B cell (primary cell): ENCODE measurements around the gene FNDC10. TPM values are rescaled to one million over a fixed set of nuclear protein-coding genes. Genes with fewer than 3 reads are reported as not detected.

Experiments
- ATAC-seq: fragments of 200-7000 bp; cut with Tn5 transposase; one replicate; pipeline ENCODE4 v1.10.0; 2021; ENCODE audit warnings: low read depth, mild to moderate bottlenecking, moderate number of reproducible peaks, moderate library complexity
- CTCF ChIA-PET: fragments of 350-600 bp; sonication (Branson Sonifier 250); formaldehyde crosslinking; loops from one replicate; lab custom pipeline; 2021; ENCODE audit warnings: antibody characterized with exemption, inconsistent platforms; lab: Charles Lee
- POLR2A ChIA-PET: fragments of 350-600 bp; sonication (Branson Sonifier 250); formaldehyde crosslinking; loops from one replicate; lab custom pipeline; 2021; ENCODE audit warnings: antibody characterized with exemption; lab: Charles Lee
- DNase-seq: peaks from one replicate; pipeline ENCODE4 v3.0.0; 2013
- H2AFZ ChIP-seq: 2 replicates; pipeline ENCODE4 v1.6.1; 2012; ENCODE audit warnings: mild to moderate bottlenecking, low read depth, low read length; ENCODE audit not compliant: insufficient read depth, poor library complexity, severe bottlenecking
- H3K27ac ChIP-seq, 2 donors: 1 replicate in 1 of 2; 2 replicates in 1 of 2; pipeline ENCODE4 v1.5.1; 2012 to 2013; ENCODE audit warnings: low read length in 2 of 2, mild to moderate bottlenecking in 2 of 2, moderate library complexity in 1 of 2
- H3K27me3 ChIP-seq, 4 experiments: fragments of 200-600 bp in 1 of 4; sonication (generic) in 1 of 4; replicated peaks in 1 of 4; 1 replicate in 2 of 4; 2 replicates in 2 of 4; pipeline versions ENCODE4 v1.6.1 to v1.7.0; 2013 to 2016; ENCODE audit warnings: low read length in 3 of 4, mild to moderate bottlenecking in 2 of 4, mixed read lengths in 1 of 4, moderate library complexity in 1 of 4; ENCODE audit not compliant: insufficient read depth in 4 of 4, control insufficient read depth in 3 of 4; ENCODE audit errors: control extremely low read depth in 1 of 4
- H3K36me3 ChIP-seq, 2 experiments: replicated peaks in 1 of 2; 1 replicate in 1 of 2; 2 replicates in 1 of 2; pipeline versions ENCODE4 v1.6.1 to v1.7.1; 2013; ENCODE audit warnings: low read length in 1 of 2; ENCODE audit not compliant: insufficient read depth in 2 of 2, control insufficient read depth in 1 of 2; ENCODE audit errors: control extremely low read depth in 1 of 2, extremely low read depth in 1 of 2
- H3K4me1 ChIP-seq, 2 donors: fragments of 200-600 bp in 1 of 2; sonication (generic) in 1 of 2; 1 replicate in 1 of 2; 2 replicates in 1 of 2; pipeline versions ENCODE4 v1.5.1 to v1.6.1; 2013 to 2017; ENCODE audit warnings: low read length in 2 of 2; ENCODE audit not compliant: control insufficient read depth in 2 of 2, insufficient read depth in 2 of 2
- H3K4me2 ChIP-seq: replicated peaks from 2 replicates; pipeline ENCODE3; 2012; ENCODE audit warnings: mild to moderate bottlenecking, low read depth, low read length; ENCODE audit not compliant: poor library complexity, severe bottlenecking
- H3K4me3 ChIP-seq, 5 experiments: fragments of 200-600 bp in 1 of 5; sonication (generic) in 1 of 5; 1 replicate in 3 of 5; 2 replicates in 2 of 5; pipeline versions ENCODE4 v1.5.1 to v1.7.0; 2011 to 2016; ENCODE audit warnings: low read length in 4 of 5, mild to moderate bottlenecking in 4 of 5, low read depth in 2 of 5, control low read depth in 1 of 5, moderate library complexity in 1 of 5; ENCODE audit not compliant: insufficient read depth in 1 of 5; ENCODE audit errors: control extremely low read depth in 1 of 5, extremely low read depth in 1 of 5
- H3K79me2 ChIP-seq: fragments of 200-600 bp; sonication (generic); one replicate; pipeline ENCODE4 v1.6.0; 2016; ENCODE audit warnings: low read length; ENCODE audit not compliant: control insufficient read depth, insufficient read depth
- H3K9ac ChIP-seq: fragments of 200-600 bp; sonication (generic); 2 replicates; pipeline ENCODE4 v1.6.1; 2017; ENCODE audit warnings: mild to moderate bottlenecking, low read length, moderate library complexity
- H3K9me3 ChIP-seq, 3 donors: one replicate each; pipeline versions ENCODE4 v1.6.1 to v1.7.1; 2013; ENCODE audit warnings: low read length in 2 of 3; ENCODE audit not compliant: control insufficient read depth in 2 of 3, insufficient read depth in 1 of 3; ENCODE audit errors: control extremely low read depth in 1 of 3
- H4K20me1 ChIP-seq: 2 replicates; pipeline ENCODE4 v1.6.0; 2012; ENCODE audit warnings: mild to moderate bottlenecking, low read length; ENCODE audit not compliant: insufficient read depth, control insufficient read depth, poor library complexity, severe bottlenecking
- H3K27ac Mint-ChIP-seq: one replicate; pipeline ENCODE4 v1.8.0; 2021; ENCODE audit warnings: mixed read lengths
- H3K27me3 Mint-ChIP-seq: one replicate; pipeline ENCODE4 v1.8.0; 2021; ENCODE audit warnings: mixed read lengths
- H3K4me1 Mint-ChIP-seq: one replicate; pipeline ENCODE4 v1.8.0; 2021; ENCODE audit warnings: mixed read lengths
- H3K4me3 Mint-ChIP-seq: one replicate; pipeline ENCODE4 v1.8.0; 2021; ENCODE audit warnings: mixed read lengths
- H3K9me3 Mint-ChIP-seq: one replicate; pipeline ENCODE4 v1.8.0; 2022; ENCODE audit warnings: mixed read lengths; ENCODE audit not compliant: insufficient read depth
- EZH2 ChIP-seq: IDR thresholded peaks from 2 replicates; pipeline ENCODE4 v1.6.1; 2012; ENCODE audit warnings: borderline replicate concordance, low read depth, mild to moderate bottlenecking, moderate library complexity, low read length; ENCODE audit not compliant: insufficient read depth, poor library complexity, severe bottlenecking
- WGBS: methylation state at CpG from one replicate; pipeline ENCODE4 v1.1.5; 2013; ENCODE audit warnings: missing lambda C conversion rate; ENCODE audit not compliant: insufficient coverage; 5-methylcytosine and 5-hydroxymethylcytosine counted together
- intact Hi-C: fragments of 100-400 bp; cut with micrococcal nuclease; formaldehyde crosslinking; loops from one replicate; pipeline ENCODE4 v1.10.0; 2022
- polyA plus RNA-seq: library from polyadenylated mRNA; depleted of rRNA; stranded (reverse); fragments of >200 nt; gene quantifications from 2 replicates; pipeline ENCODE4 v1.2.3, GENCODE V29; 2012
- total RNA-seq, 2 donors: library from RNA; stranded (reverse); fragments of 120-200 nt in 1 of 2; gene quantifications; 1 replicate in 1 of 2; 2 replicates in 1 of 2; pipeline versions ENCODE4 v1.2.3 to v1.2.4, GENCODE V29; 2013 to 2022
- TF ChIP-seq, protein P1 (sequence below): fragments of 200-600 bp; IDR thresholded peaks from one replicate; pipeline ENCODE4 v1.8.0; 2022; ENCODE audit warnings: antibody characterized with exemption, mild to moderate bottlenecking

Gene FNDC10
- total and polyA plus RNA-seq, 2 donors (not counting 1 experiment from before 2014, with no cell fraction given) = 1.4 TPM

DNA sequence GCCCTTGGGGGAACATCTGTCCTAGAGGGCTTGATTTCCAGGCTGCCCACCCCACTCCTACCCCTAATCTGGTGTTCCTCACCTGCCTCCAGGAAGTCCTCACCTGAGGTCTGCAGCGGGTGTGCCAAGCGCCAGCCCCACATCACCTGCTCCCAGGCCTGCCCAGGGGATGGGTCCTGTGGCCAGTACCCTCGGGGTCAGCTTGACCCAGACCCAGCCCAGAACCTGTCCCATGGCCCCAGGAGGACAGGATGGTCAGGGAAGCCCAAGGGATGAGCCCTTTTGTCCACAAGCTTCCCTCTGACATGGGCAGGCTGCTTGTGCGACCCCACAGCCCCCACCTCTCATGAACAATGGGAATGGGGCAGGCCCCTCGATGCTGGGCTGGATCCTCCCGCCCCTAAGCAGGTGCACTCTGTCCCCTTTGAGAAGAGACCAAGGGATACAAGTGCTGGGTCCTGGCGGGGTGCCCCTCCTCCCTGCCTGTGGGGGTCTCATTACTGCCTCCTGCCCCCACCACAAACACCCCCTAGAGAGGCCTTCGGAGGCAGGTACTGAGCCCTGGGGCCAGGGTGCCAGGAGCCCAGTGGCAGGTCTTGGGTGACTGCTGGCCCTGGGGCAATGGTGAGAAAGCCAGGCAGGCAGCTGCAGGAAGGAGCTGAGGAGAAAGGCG is 18.6 kb upstream of the FNDC10 start:
- CTCF ChIA-PET = no interaction called here
- Histone ChIP-seq H3K27me3 (no peaks in the 10 kb centered on the region), H2AFZ (no peak overlapping the region), H3K36me3 (peaks cover 0 to 5% of the 10 kb centered on the region in 2 experiments), H3K79me2 (peaks cover 32% of the 10 kb centered on the region), H3K27ac (no peak overlapping the region), H4K20me1 (peaks cover 26% of the 10 kb centered on the region), H3K9ac (no peak overlapping the region), H3K4me2 (no peak overlapping the region), H3K4me3 (no peak overlapping the region), H3K9me3 (no peaks in the 10 kb centered on the region), H3K4me1 (peaks cover 20% of the 10 kb centered on the region in 2 donors)
- no peak for ATAC-seq
- H3K4me1 Mint-ChIP-seq = peaks cover 25% of the 10 kb centered on the region
- no peaks in the 10 kb centered on the region for H3K9me3 Mint-ChIP-seq
- no peak overlapping the region for H3K27ac Mint-ChIP-seq
- H3K4me3 Mint-ChIP-seq = no peak overlapping the region
- intact Hi-C loops = no loop called here
- H3K27me3 Mint-ChIP-seq = no peaks in the 10 kb centered on the region
- TF ChIP-seq, protein P1, sequence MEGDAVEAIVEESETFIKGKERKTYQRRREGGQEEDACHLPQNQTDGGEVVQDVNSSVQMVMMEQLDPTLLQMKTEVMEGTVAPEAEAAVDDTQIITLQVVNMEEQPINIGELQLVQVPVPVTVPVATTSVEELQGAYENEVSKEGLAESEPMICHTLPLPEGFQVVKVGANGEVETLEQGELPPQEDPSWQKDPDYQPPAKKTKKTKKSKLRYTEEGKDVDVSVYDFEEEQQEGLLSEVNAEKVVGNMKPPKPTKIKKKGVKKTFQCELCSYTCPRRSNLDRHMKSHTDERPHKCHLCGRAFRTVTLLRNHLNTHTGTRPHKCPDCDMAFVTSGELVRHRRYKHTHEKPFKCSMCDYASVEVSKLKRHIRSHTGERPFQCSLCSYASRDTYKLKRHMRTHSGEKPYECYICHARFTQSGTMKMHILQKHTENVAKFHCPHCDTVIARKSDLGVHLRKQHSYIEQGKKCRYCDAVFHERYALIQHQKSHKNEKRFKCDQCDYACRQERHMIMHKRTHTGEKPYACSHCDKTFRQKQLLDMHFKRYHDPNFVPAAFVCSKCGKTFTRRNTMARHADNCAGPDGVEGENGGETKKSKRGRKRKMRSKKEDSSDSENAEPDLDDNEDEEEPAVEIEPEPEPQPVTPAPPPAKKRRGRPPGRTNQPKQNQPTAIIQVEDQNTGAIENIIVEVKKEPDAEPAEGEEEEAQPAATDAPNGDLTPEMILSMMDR = no peak
- no peak for TF ChIP-seq EZH2
- WGBS = 100% methylated on average over 4 of the region's 9 CpGs
- POLR2A ChIA-PET = interaction anchor here (0.6 to 2.0 kb wide), 2 partner anchors 11 to 59 kb away, joined by 4 to 8 read pairs; no protein-coding TSS in a partner anchor
- DNase-seq = no peak

DNA sequence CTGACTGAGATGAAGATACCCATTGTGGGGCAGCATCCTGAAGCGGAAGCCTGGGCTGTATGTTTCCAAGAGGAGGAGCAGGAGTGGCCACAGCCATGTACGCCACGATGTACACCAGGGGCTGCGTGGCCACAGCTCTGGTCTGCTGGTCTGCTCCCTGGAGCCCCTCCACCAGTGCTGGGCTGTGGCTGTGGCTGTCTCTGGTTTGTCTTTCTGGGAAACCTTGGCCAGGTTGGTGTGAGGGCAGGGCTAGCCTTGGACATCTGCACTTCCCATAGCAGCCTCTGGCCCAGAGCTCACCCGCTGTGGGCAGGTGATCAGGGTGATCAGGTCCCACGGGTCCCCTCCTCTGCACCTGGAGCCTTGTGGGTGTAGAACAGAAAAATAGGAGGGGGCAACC is 18.0 kb upstream of the FNDC10 start:
- peaks cover 0 to 5% of the 10 kb centered on the region in 2 experiments for H3K36me3 ChIP-seq
- H4K20me1 ChIP-seq = peaks cover 26% of the 10 kb centered on the region
- H3K27ac ChIP-seq = no peak overlapping the region
- TF ChIP-seq EZH2 = no peak
- no peaks in the 10 kb centered on the region for H3K9me3 ChIP-seq
- intact Hi-C loops = no loop called here
- ChIA-PET POLR2A (interaction anchor here (2.0 kb wide), 1 partner anchor 12 kb away, joined by 8 read pairs; no protein-coding TSS in a partner anchor), CTCF (no interaction called here)
- 98% methylated on average over 6 of the region's 6 CpGs for WGBS
- H3K79me2 ChIP-seq = peaks cover 33% of the 10 kb centered on the region
- Mint-ChIP-seq H3K4me3 (peak overlapping the region; percentile 85), H3K4me1 (peaks cover 26% of the 10 kb centered on the region), H3K9me3 (no peaks in the 10 kb centered on the region), H3K27me3 (no peaks in the 10 kb centered on the region), H3K27ac (peak overlapping the region; percentile 32)
- H3K27me3 ChIP-seq = no peaks in the 10 kb centered on the region
- ATAC-seq (no peak), DNase-seq (no peak)
- H3K4me1 ChIP-seq = peaks cover 20% of the 10 kb centered on the region in 2 donors
- no peak overlapping the region for H2AFZ ChIP-seq
- H3K4me3 ChIP-seq = no peak overlapping the region
- H3K4me2 ChIP-seq = no peak overlapping the region
- no peak overlapping the region for H3K9ac ChIP-seq
